GM23248 (cell line): Measurements from ENCODE around the gene STH. TPM values are rescaled to one million over a fixed set of nuclear protein-coding genes. Genes with fewer than 3 reads are reported as not detected.

Experiments used
- DNase-seq: peaks from one replicate; pipeline ENCODE4 v3.0.0-alpha.2; 2015
- H2AFZ ChIP-seq: fragments of 200-600 bp; sonication (generic); 2 replicates; pipeline ENCODE4 v1.6.1; 2016; ENCODE audit warnings: antibody characterized with exemption
- H3F3A ChIP-seq: fragments of 200-600 bp; sonication (generic); 2 replicates; pipeline ENCODE4 v1.6.1; 2016; ENCODE audit warnings: mild to moderate bottlenecking, antibody characterized with exemption, mixed run types; ENCODE audit not compliant: insufficient read depth
- H3K27ac ChIP-seq: fragments of 200-600 bp; sonication (generic); 2 replicates; pipeline ENCODE4 v1.5.1; 2016; ENCODE audit warnings: mild to moderate bottlenecking
- H3K27me3 ChIP-seq: fragments of 200-600 bp; sonication (generic); replicated peaks from 2 replicates; pipeline ENCODE4 v1.6.1; 2016; ENCODE audit warnings: mild to moderate bottlenecking; ENCODE audit not compliant: insufficient read depth
- H3K36me3 ChIP-seq: fragments of 200-600 bp; sonication (generic); 2 replicates; pipeline ENCODE4 v1.6.1; 2016; ENCODE audit warnings: low read depth, mild to moderate bottlenecking
- H3K4me1 ChIP-seq: fragments of 200-600 bp; sonication (generic); 2 replicates; pipeline ENCODE4 v1.6.1; 2016; ENCODE audit warnings: mild to moderate bottlenecking; ENCODE audit not compliant: insufficient read depth
- H3K4me2 ChIP-seq: fragments of 200-600 bp; sonication (generic); one replicate; pipeline ENCODE4 v1.6.1; 2016; ENCODE audit warnings: mild to moderate bottlenecking; ENCODE audit not compliant: unreplicated experiment
- H3K4me3 ChIP-seq: fragments of 200-600 bp; sonication (generic); 2 replicates; pipeline ENCODE4 v1.5.1; 2016; ENCODE audit warnings: mild to moderate bottlenecking
- H3K79me2 ChIP-seq: fragments of 200-600 bp; sonication (generic); 2 replicates; pipeline ENCODE4 v1.6.1; 2016; ENCODE audit warnings: mild to moderate bottlenecking; ENCODE audit not compliant: insufficient read depth
- H3K9ac ChIP-seq: fragments of 200-600 bp; sonication (generic); 2 replicates; pipeline ENCODE4 v1.6.1; 2016; ENCODE audit warnings: mild to moderate bottlenecking
- H3K9me2 ChIP-seq: fragments of 200-600 bp; sonication (generic); 2 replicates; pipeline ENCODE4 v1.6.1; 2016; ENCODE audit warnings: mixed run types, mild to moderate bottlenecking, moderate library complexity; ENCODE audit not compliant: insufficient read depth
- H3K9me3 ChIP-seq: fragments of 200-600 bp; sonication (generic); one replicate; pipeline ENCODE4 v1.6.1; 2017; ENCODE audit warnings: low read depth
- H4K20me1 ChIP-seq: fragments of 200-600 bp; sonication (generic); 2 replicates; pipeline ENCODE4 v1.6.0; 2016; ENCODE audit not compliant: insufficient read depth
- EZH2 ChIP-seq: fragments of 200-600 bp; sonication (generic); IDR thresholded peaks from 2 replicates; pipeline ENCODE4 v1.6.1; 2018; ENCODE audit warnings: antibody characterized with exemption, mild to moderate bottlenecking; ENCODE audit not compliant: insufficient read depth, poor library complexity, severe bottlenecking
- EZH2phosphoT487 ChIP-seq: fragments of 200-600 bp; sonication (generic); IDR thresholded peaks from 2 replicates; pipeline ENCODE4 v1.6.1; 2018; ENCODE audit warnings: antibody characterized with exemption, moderate library complexity, mild to moderate bottlenecking, low read depth; ENCODE audit not compliant: insufficient read depth
- WGBS, 2 experiments: methylation state at CpG; one replicate each; pipeline ENCODE4 v1.1.6; 2015 to 2017; ENCODE audit warnings: low lambda C conversion rate in 2 of 2, low coverage in 1 of 2; ENCODE audit errors: missing lambda C conversion rate in 2 of 2; 5-methylcytosine and 5-hydroxymethylcytosine counted together
- in situ Hi-C: fragments of 300-500 bp; cut with MboI; formaldehyde crosslinking; loops from 2 replicates; pipeline ENCODE4 v1.15.0; 2020
- polyA plus RNA-seq: library from polyadenylated mRNA; unstranded; fragments of >200 nt; fragmentation: Nextera tagmentation; extraction: Ambion mirVana; gene quantifications from 2 replicates; pipeline ENCODE4 v1.2.1, GENCODE V29; 2016
- total RNA-seq: library from RNA; depleted of rRNA; stranded (reverse); fragments of >200 nt; shearing (Covaris generic); gene quantifications from 2 replicates; pipeline ENCODE4 v1.2.3, GENCODE V29; 2014

Gene STH
- total and polyA plus RNA-seq, 2 experiments from 2014 or later, result not detected

DNA sequence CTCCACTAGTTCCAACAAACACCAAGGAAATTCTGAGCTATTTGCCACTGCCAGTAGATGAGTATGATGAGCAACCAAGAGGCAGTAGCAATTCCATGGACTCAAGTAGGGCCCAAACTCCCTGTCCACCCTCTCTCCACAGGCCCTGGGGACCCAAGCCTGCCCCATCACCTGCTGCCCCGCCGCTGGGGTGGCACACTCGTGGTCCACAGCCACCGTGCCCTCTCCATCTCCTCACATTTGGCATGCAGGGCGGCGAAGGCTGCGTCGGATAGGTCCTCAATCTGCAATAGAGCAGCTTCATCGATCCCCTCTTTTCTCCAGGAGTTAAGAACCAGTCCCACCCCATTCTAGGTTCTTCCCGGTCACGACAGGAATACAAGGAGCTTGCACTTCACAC lies 33.9 kb downstream of the STH start:
- Histone ChIP-seq H3K9ac (no peak overlapping the region), H3K9me3 (no peaks in the 10 kb centered on the region), H3K27ac (no peak overlapping the region), H3K4me3 (no peak overlapping the region), H2AFZ (no peak overlapping the region), H3K4me1 (no peaks in the 10 kb centered on the region), H3F3A (peaks cover 9% of the 10 kb centered on the region; the same call in 1 of the 2 replicates), H3K4me2 (no peak overlapping the region), H4K20me1 (no peaks in the 10 kb centered on the region), H3K27me3 (no peaks in the 10 kb centered on the region), H3K36me3 (peaks cover 62% of the 10 kb centered on the region), H3K79me2 (no peaks in the 10 kb centered on the region), H3K9me2 (no peaks in the 10 kb centered on the region)
- no peak for DNase-seq
- 68 to 70% methylated on average over 11 of the region's 11 CpGs for WGBS, 2 experiments
- in situ Hi-C loops, result loop anchor here (10.0 kb wide), 1 partner anchor 182 kb away; no protein-coding TSS in a partner anchor
- no peak for TF ChIP-seq EZH2
- TF ChIP-seq EZH2phosphoT487, result no peak

DNA sequence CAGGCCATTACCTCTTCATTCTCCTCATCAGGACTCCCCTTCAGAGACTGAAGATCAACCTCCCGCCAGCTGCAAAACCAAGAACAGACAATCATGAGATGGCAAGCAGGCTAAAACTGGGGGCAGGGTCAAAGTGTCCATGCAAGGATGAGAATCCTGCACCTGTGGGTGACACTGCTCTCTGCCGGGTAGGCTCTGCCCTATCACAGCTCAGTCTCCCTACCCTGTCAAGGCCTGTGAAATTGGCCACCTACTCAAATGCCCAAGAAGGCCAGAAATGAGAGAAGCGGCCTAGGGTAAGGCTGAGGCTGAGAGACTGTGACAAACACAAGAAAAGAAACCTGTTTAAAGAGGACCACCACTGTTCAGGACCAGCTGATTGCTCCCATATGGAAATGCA lies 34.3 kb downstream of the STH start:
- no peak overlapping the region for H3K4me2 ChIP-seq
- peaks cover 9% of the 10 kb centered on the region; the same call in 1 of the 2 replicates for H3F3A ChIP-seq
- 87 to 90% methylated on average over 3 of the region's 3 CpGs for WGBS, 2 experiments
- no peaks in the 10 kb centered on the region for H4K20me1 ChIP-seq
- peaks cover 67% of the 10 kb centered on the region for H3K36me3 ChIP-seq
- H3K9me3 ChIP-seq, result no peaks in the 10 kb centered on the region
- no peaks in the 10 kb centered on the region for H3K4me1 ChIP-seq
- no peak overlapping the region for H2AFZ ChIP-seq
- TF ChIP-seq EZH2 (no peak), EZH2phosphoT487 (no peak)
- H3K27ac ChIP-seq, result no peak overlapping the region
- H3K9me2 ChIP-seq, result no peaks in the 10 kb centered on the region
- DNase-seq, result no peak
- no peaks in the 10 kb centered on the region for H3K79me2 ChIP-seq
- H3K27me3 ChIP-seq, result no peaks in the 10 kb centered on the region
- H3K9ac ChIP-seq, result no peak overlapping the region
- no peak overlapping the region for H3K4me3 ChIP-seq
- in situ Hi-C loops, result loop anchor here (10.0 kb wide), 1 partner anchor 181 kb away; no protein-coding TSS in a partner anchor

DNA sequence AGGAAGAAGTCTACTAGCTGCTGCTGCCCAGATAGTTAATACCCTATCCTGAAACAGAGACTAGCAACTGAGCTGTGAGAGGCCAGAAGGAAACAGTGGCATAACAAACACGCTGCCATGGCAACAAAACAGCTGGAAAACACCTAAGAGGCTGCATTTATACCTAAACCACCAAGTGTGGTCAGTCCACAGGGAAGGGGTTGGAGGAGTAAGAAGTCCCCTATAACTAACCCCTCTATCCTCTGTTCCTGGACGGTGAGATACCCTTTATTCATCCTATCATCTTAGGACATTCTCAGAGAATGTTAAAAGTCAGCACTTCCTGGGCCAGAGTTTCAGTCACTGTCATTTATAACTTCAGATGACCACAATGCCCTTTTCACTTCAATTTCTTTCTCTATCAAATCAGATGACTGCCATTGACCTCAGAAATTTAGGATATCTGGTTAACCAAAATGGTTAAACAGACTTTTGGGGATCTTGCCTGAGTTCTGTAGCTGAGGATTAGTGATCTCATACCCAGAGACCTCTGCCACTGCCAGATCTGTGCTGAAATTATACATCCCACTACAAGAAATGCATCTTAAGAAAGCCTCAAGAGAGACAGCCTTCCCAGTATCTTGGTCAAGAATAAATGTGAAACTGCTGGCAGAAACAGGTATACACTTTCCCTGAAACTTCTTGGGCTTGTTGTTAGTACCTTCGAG lies 36.2 kb downstream of the STH start:
- peaks cover 79% of the 10 kb centered on the region for H3K36me3 ChIP-seq
- no peak overlapping the region for H2AFZ ChIP-seq
- no peak overlapping the region for H3K4me3 ChIP-seq
- no peak overlapping the region for H3K27ac ChIP-seq
- H3F3A ChIP-seq, result peaks cover 4% of the 10 kb centered on the region; the same call in 1 of the 2 replicates
- DNase-seq, result no peak
- no peaks in the 10 kb centered on the region for H3K4me1 ChIP-seq
- no peaks in the 10 kb centered on the region for H3K9me2 ChIP-seq
- TF ChIP-seq EZH2 (no peak), EZH2phosphoT487 (no peak)
- no peak overlapping the region for H3K9ac ChIP-seq
- 100% methylated on average over 3 of the region's 3 CpGs for WGBS, 2 experiments
- H3K27me3 ChIP-seq, result no peaks in the 10 kb centered on the region
- H3K9me3 ChIP-seq, result no peaks in the 10 kb centered on the region
- H3K4me2 ChIP-seq, result no peak overlapping the region
- no peaks in the 10 kb centered on the region for H4K20me1 ChIP-seq
- in situ Hi-C loops, result loop anchor here (10.0 kb wide), 1 partner anchor 180 kb away; no protein-coding TSS in a partner anchor
- H3K79me2 ChIP-seq, result no peaks in the 10 kb centered on the region; the same call in 1 of the 2 replicates

DNA sequence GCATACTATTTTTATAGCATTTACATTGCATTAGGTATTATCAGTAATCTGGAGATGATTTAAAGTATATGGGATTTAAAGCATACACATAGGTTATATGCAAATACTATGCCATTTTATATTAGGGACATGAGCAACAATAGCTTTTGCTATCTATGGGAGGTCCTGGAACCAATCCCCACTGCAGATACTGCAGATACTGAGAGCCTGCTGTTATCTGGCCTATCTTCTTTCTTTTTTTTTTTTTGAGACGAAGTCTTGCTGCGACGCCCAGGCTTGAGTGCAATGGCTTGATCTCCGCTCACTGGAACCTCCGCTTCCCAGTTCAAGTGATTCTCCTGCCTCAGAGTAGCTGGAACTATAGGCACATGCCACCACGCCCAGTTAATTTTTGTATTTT lies 37.4 kb downstream of the STH start:
- no peaks in the 10 kb centered on the region for H4K20me1 ChIP-seq
- TF ChIP-seq EZH2phosphoT487, result no peak
- no peak for TF ChIP-seq EZH2
- DNase-seq, result no peak
- H3K79me2 ChIP-seq, result peaks cover 5% of the 10 kb centered on the region; the same call in 1 of the 2 replicates
- no peak overlapping the region for H2AFZ ChIP-seq
- 86 to 87% methylated on average over 6 of the region's 6 CpGs for WGBS, 2 experiments
- no peaks in the 10 kb centered on the region for H3F3A ChIP-seq
- no peak overlapping the region for H3K9ac ChIP-seq
- H3K36me3 ChIP-seq, result peaks cover 82% of the 10 kb centered on the region
- H3K27me3 ChIP-seq, result no peaks in the 10 kb centered on the region
- no peak overlapping the region for H3K27ac ChIP-seq
- no peaks in the 10 kb centered on the region for H3K4me1 ChIP-seq
- no peak overlapping the region for H3K4me2 ChIP-seq
- H3K4me3 ChIP-seq, result no peak overlapping the region
- H3K9me2 ChIP-seq, result no peaks in the 10 kb centered on the region
- no peaks in the 10 kb centered on the region for H3K9me3 ChIP-seq
- in situ Hi-C loops, result loop anchor here (10.0 kb wide), 1 partner anchor 178 kb away; no protein-coding TSS in a partner anchor
